ENCODE data around the gene DCAF15.

The DCAF15 gene

GRCh38 chr19:13932149-13932637 lies 20.1 kb upstream of the DCAF15 start:
- no peak for DNase-seq (ENCODE audit: low read depth, low spot score)
- H3K9ac ChIP-seq (ENCODE audit: insufficient read length, low read depth), result no peak overlapping the region
- peaks cover 30% of the 10 kb centered on the region for H3K36me3 ChIP-seq (ENCODE audit: insufficient read depth, insufficient read length, low read length)
- H3K4me3 ChIP-seq (ENCODE audit: insufficient read length, low read depth), result no peak overlapping the region
- peaks cover 6% of the 10 kb centered on the region for H3K27me3 ChIP-seq (ENCODE audit: insufficient read depth, insufficient read length)
- H3K9me3 ChIP-seq (ENCODE audit: insufficient read depth, low read length), result no peaks in the 10 kb centered on the region
- no peak for TF ChIP-seq ZNF274 (IDR thresholded peaks at IDR 0.05; ENCODE audit: low read depth, low read length)
- no peak for TF ChIP-seq YY1 (IDR thresholded peaks at IDR 0.05; ENCODE audit: insufficient read depth, insufficient read length)
- no peak for TF ChIP-seq SUZ12 (IDR thresholded peaks at IDR 0.05; ENCODE audit: extremely low read depth, insufficient read depth, insufficient read length)
- peaks cover 26% of the 10 kb centered on the region for H3K4me1 ChIP-seq (ENCODE audit: insufficient read depth, insufficient read length)

- Histone ChIP-seq H3K9me3 (ENCODE audit: insufficient read depth, low read length) (no peaks in the 10 kb centered on the region), H3K9ac (ENCODE audit: insufficient read length, low read depth) (no peak overlapping the region), H3K4me3 (ENCODE audit: insufficient read length, low read depth) (no peak overlapping the region), H3K4me1 (ENCODE audit: insufficient read depth, insufficient read length) (peaks cover 30% of the 10 kb centered on the region), H3K27me3 (ENCODE audit: insufficient read depth, insufficient read length) (peaks cover 10% of the 10 kb centered on the region), H3K36me3 (ENCODE audit: insufficient read depth, insufficient read length, low read length) (peaks cover 27% of the 10 kb centered on the region)
- no peak for TF ChIP-seq YY1 (IDR thresholded peaks at IDR 0.05; ENCODE audit: insufficient read depth, insufficient read length)
- no peak for TF ChIP-seq SUZ12 (IDR thresholded peaks at IDR 0.05; ENCODE audit: extremely low read depth, insufficient read depth, insufficient read length)
- TF ChIP-seq ZNF274 (IDR thresholded peaks at IDR 0.05; ENCODE audit: low read depth, low read length), result no peak
- no peak for DNase-seq (ENCODE audit: low read depth, low spot score)
Observed at GRCh38 chr19:13932911-13933393, 19.4 kb upstream of the DCAF15 start.

- Histone ChIP-seq H3K9me3 (ENCODE audit: insufficient read depth, low read length) (no peaks in the 10 kb centered on the region), H3K4me3 (ENCODE audit: insufficient read length, low read depth) (no peak overlapping the region), H3K9ac (ENCODE audit: insufficient read length, low read depth) (no peak overlapping the region), H3K4me1 (ENCODE audit: insufficient read depth, insufficient read length) (peaks cover 36% of the 10 kb centered on the region), H3K27me3 (ENCODE audit: insufficient read depth, insufficient read length) (peaks cover 10% of the 10 kb centered on the region), H3K36me3 (ENCODE audit: insufficient read depth, insufficient read length, low read length) (peaks cover 18% of the 10 kb centered on the region)
- no peak for DNase-seq (ENCODE audit: low read depth, low spot score)
- TF ChIP-seq YY1 (IDR thresholded peaks at IDR 0.05; ENCODE audit: insufficient read depth, insufficient read length) (no peak), SUZ12 (IDR thresholded peaks at IDR 0.05; ENCODE audit: extremely low read depth, insufficient read depth, insufficient read length) (no peak), ZNF274 (IDR thresholded peaks at IDR 0.05; ENCODE audit: low read depth, low read length) (no peak)
Observed at GRCh38 chr19:13934785-13935109, 17.6 kb upstream of the DCAF15 start.

GRCh38 chr19:13935765-13936510 lies 16.4 kb upstream of the DCAF15 start:
- Histone ChIP-seq H3K4me3 (ENCODE audit: insufficient read length, low read depth) (no peak overlapping the region), H3K36me3 (ENCODE audit: insufficient read depth, insufficient read length, low read length) (peaks cover 10% of the 10 kb centered on the region), H3K27me3 (ENCODE audit: insufficient read depth, insufficient read length) (peaks cover 10% of the 10 kb centered on the region), H3K4me1 (ENCODE audit: insufficient read depth, insufficient read length) (peaks cover 31% of the 10 kb centered on the region), H3K9me3 (ENCODE audit: insufficient read depth, low read length) (no peaks in the 10 kb centered on the region), H3K9ac (ENCODE audit: insufficient read length, low read depth) (peak overlapping the region; percentile 73)
- TF ChIP-seq SUZ12 (IDR thresholded peaks at IDR 0.05; ENCODE audit: extremely low read depth, insufficient read depth, insufficient read length) (no peak), ZNF274 (IDR thresholded peaks at IDR 0.05; ENCODE audit: low read depth, low read length) (no peak), YY1 (IDR thresholded peaks at IDR 0.05; ENCODE audit: insufficient read depth, insufficient read length) (no peak)
- peak; percentile 52 for DNase-seq (ENCODE audit: low read depth, low spot score)

GRCh38 chr19:13937479-13938300 lies 14.6 kb upstream of the DCAF15 start:
- H3K27me3 ChIP-seq (ENCODE audit: insufficient read depth, insufficient read length), result peaks cover 10% of the 10 kb centered on the region
- TF ChIP-seq YY1 (IDR thresholded peaks at IDR 0.05; ENCODE audit: insufficient read depth, insufficient read length) (no peak), ZNF274 (IDR thresholded peaks at IDR 0.05; ENCODE audit: low read depth, low read length) (no peak), SUZ12 (IDR thresholded peaks at IDR 0.05; ENCODE audit: extremely low read depth, insufficient read depth, insufficient read length) (no peak)
- peaks cover 9% of the 10 kb centered on the region for H3K9me3 ChIP-seq (ENCODE audit: insufficient read depth, low read length)
- peaks cover 27% of the 10 kb centered on the region for H3K4me1 ChIP-seq (ENCODE audit: insufficient read depth, insufficient read length)
- no peak overlapping the region for H3K9ac ChIP-seq (ENCODE audit: insufficient read length, low read depth)
- no peak overlapping the region for H3K4me3 ChIP-seq (ENCODE audit: insufficient read length, low read depth)
- no peaks in the 10 kb centered on the region for H3K36me3 ChIP-seq (ENCODE audit: insufficient read depth, insufficient read length, low read length)
- no peak for DNase-seq (ENCODE audit: low read depth, low spot score)

- no peak for DNase-seq (ENCODE audit: low read depth, low spot score)
- H3K27me3 ChIP-seq (ENCODE audit: insufficient read depth, insufficient read length), result peaks cover 10% of the 10 kb centered on the region
- TF ChIP-seq ZNF274 (IDR thresholded peaks at IDR 0.05; ENCODE audit: low read depth, low read length) (no peak), SUZ12 (IDR thresholded peaks at IDR 0.05; ENCODE audit: extremely low read depth, insufficient read depth, insufficient read length) (no peak), YY1 (IDR thresholded peaks at IDR 0.05; ENCODE audit: insufficient read depth, insufficient read length) (no peak)
- H3K4me1 ChIP-seq (ENCODE audit: insufficient read depth, insufficient read length), result peaks cover 27% of the 10 kb centered on the region
- H3K9ac ChIP-seq (ENCODE audit: insufficient read length, low read depth), result no peak within 1 kb of the TSS
- no peaks in the 10 kb centered on the region for H3K36me3 ChIP-seq (ENCODE audit: insufficient read depth, insufficient read length, low read length)
- H3K4me3 ChIP-seq (ENCODE audit: insufficient read length, low read depth), result no peak within 1 kb of the TSS
- peaks cover 11% of the 10 kb centered on the region for H3K9me3 ChIP-seq (ENCODE audit: insufficient read depth, low read length)
Observed at GRCh38 chr19:13938301-13939064, 13.8 kb upstream of the DCAF15 start, which contains the start of gene PODNL1. Gene PODNL1 (minus strand): TSS chr19:13938417. CDS start chr19:13938181, 236 bp downstream.

Data from NT2/D1 (cell line).